ENCODE measurements around the gene MINPP1.
"Not testable (repeated sequence)": the region's sequence is repeated elsewhere in the genome, so short reads cannot be mapped to it uniquely, and the experiment has no call there.

DNA sequence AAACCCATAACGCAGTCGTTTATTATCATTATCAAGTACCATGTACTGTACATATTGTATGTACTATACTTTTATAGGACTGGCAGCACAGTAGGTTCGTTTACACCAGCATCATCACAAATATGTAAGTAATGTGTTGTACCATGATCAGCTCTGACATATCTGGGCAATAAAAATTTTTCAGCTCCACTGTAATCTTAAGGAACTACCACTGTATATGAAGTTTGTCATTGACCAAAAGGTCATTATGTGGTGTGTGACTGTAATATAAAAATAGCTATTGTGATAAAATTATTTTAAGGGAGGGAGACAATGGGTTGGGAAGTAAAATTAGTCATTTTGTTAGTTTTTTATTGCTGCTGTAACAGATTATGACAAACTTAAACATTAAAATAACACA is 14.4 kb upstream of the MINPP1 start:
- TF ChIP-seq, protein P1, sequence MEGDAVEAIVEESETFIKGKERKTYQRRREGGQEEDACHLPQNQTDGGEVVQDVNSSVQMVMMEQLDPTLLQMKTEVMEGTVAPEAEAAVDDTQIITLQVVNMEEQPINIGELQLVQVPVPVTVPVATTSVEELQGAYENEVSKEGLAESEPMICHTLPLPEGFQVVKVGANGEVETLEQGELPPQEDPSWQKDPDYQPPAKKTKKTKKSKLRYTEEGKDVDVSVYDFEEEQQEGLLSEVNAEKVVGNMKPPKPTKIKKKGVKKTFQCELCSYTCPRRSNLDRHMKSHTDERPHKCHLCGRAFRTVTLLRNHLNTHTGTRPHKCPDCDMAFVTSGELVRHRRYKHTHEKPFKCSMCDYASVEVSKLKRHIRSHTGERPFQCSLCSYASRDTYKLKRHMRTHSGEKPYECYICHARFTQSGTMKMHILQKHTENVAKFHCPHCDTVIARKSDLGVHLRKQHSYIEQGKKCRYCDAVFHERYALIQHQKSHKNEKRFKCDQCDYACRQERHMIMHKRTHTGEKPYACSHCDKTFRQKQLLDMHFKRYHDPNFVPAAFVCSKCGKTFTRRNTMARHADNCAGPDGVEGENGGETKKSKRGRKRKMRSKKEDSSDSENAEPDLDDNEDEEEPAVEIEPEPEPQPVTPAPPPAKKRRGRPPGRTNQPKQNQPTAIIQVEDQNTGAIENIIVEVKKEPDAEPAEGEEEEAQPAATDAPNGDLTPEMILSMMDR (conservative IDR thresholded peaks at IDR 0.05; ENCODE audit: low read length): not testable (repeated sequence)
- not testable (repeated sequence) for TF ChIP-seq EZH2phosphoT487 (IDR thresholded peaks at IDR 0.05; ENCODE audit: borderline replicate concordance, low read depth, low read length)

All from OCI-LY7 (cell line).